ENCODE measurements around the gene THTPA. TPM values are rescaled to one million over a fixed set of nuclear protein-coding genes. Genes with fewer than 3 reads are reported as not detected.

The THTPA gene
- total and polyA plus RNA-seq, 2 of the 4 experiments (the other 2 are of a cell fraction): 5.0 to 9.2 TPM

GRCh38 chr14:23525611-23526010 lies 30.5 kb upstream of the THTPA start:
- intact Hi-C loops (cut with micrococcal nuclease): no loop called here
- H3K36me3 ChIP-seq (ENCODE audit: control insufficient read depth, insufficient read depth, low read length): no peaks in the 10 kb centered on the region
- H3K9ac ChIP-seq (ENCODE audit: low read depth, low read length): no peak overlapping the region
- no peak overlapping the region for H3K14ac ChIP-seq (replicated peaks; ENCODE audit: low read depth, low read length)
- H2BK20ac ChIP-seq (ENCODE audit: low read depth, low read length): no peak overlapping the region
- no peaks in the 10 kb centered on the region for H4K20me1 ChIP-seq (ENCODE audit: insufficient read depth, low read length)
- no peak overlapping the region for H2AFZ ChIP-seq (replicated peaks; ENCODE audit: low read length, poor library complexity)
- no TSS peak for BruUV-seq (replicated peaks)
- no peak overlapping the region for H3K23ac ChIP-seq (ENCODE audit: low read depth, low read length)
- H3K56ac ChIP-seq (ENCODE audit: extremely low read depth, insufficient read depth, low read length): no peak overlapping the region
- H4K5ac ChIP-seq (ENCODE audit: low read depth, low read length): no peak overlapping the region
- no peaks in the 10 kb centered on the region for H3K79me1 ChIP-seq (ENCODE audit: low read depth in 1 of 2, low read length in 2 of 2)
- no peak overlapping the region for H2BK5ac ChIP-seq (ENCODE audit: low read depth, low read length, poor library complexity, severe bottlenecking)
- no peak overlapping the region for H3K27ac ChIP-seq (ENCODE audit: insufficient read depth, low read length)
- TF ChIP-seq RCOR1 (IDR thresholded peaks at IDR 0.05; ENCODE audit: insufficient replicate concordance, low read length): no peak
- TF ChIP-seq MAFK (IDR thresholded peaks at IDR 0.05; ENCODE audit: low read depth, low read length): no peak
- no peak for TF ChIP-seq CEBPB (IDR thresholded peaks at IDR 0.05; ENCODE audit: low read depth, low read length)
- no peak overlapping the region for H3K4me2 ChIP-seq (ENCODE audit: low read depth, low read length)
- no peak overlapping the region for H3K4me3 ChIP-seq (ENCODE audit: insufficient read depth, low read depth, low read length)
- no peak for DNase-seq
- no peak overlapping the region for H3K18ac ChIP-seq (ENCODE audit: low read depth, low read length)
- no peaks in the 10 kb centered on the region for H3K27me3 ChIP-seq (ENCODE audit: control insufficient read depth, insufficient read depth, low read length)
- in situ Hi-C loops (cut with MboI; ENCODE audit: low sequenced_read_pairs): no loop called here
- dilution Hi-C loops (cut with HindIII; ENCODE audit: low sequenced_read_pairs, unreplicated experiment): no loop called here
- no peak overlapping the region for H2BK120ac ChIP-seq (ENCODE audit: low read depth, low read length)
- POLR2A ChIA-PET (ENCODE audit: unreplicated experiment): no interaction called here
- CTCF ChIA-PET: no interaction called here
- H2AK9ac ChIP-seq (replicated peaks; ENCODE audit: low read depth, low read length, poor library complexity): no peak overlapping the region
- no peaks in the 10 kb centered on the region for H3K9me1 ChIP-seq (ENCODE audit: insufficient read depth, low read length)
- no peak overlapping the region for H2AK5ac ChIP-seq (ENCODE audit: low read depth, low read length)
- no peak overlapping the region for H4K8ac ChIP-seq (ENCODE audit: low read depth in 2 of 2, low read length in 2 of 2)
- H3K9me3 ChIP-seq (ENCODE audit: control insufficient read depth, insufficient read depth, low read length): no peaks in the 10 kb centered on the region
- no peak overlapping the region for H4K91ac ChIP-seq (ENCODE audit: insufficient read depth, low read depth, low read length)
- H2BK15ac ChIP-seq (ENCODE audit: low read depth, low read length): no peak overlapping the region
- ATAC-seq (ENCODE audit: low read depth): no peak
- H3K4ac ChIP-seq (ENCODE audit: low read depth, low read length): no peak overlapping the region
- H3K4me1 ChIP-seq (ENCODE audit: control insufficient read depth, insufficient read depth, low read length): no peaks in the 10 kb centered on the region
- no CpG with 5 or more reads among the region's 8 CpGs for WGBS, 2 experiments (ENCODE audit: extremely low coverage in 2 of 2, insufficient read length in 1 of 2)

All from IMR-90 (cell line).